HG03039 (cell line): ENCODE data around the gene MYO6.
A peak's percentile ranks its signal among the peaks of the same experiment; 100 is the strongest.
"Not testable (repeated sequence)": the region's sequence is repeated elsewhere in the genome, so short reads cannot be mapped to it uniquely, and the experiment has no call there.

ENCODE experiments used
- ATAC-seq: cut with Tn5 transposase; IDR thresholded peaks from one replicate; pipeline ENCODE4 v1.9.1; 2021; ENCODE audit warnings: mild to moderate bottlenecking, moderate library complexity; ENCODE audit not compliant: unreplicated experiment

MYO6 gene

GRCh38 chr6:75880305-75880704, 131.3 kb downstream of the MYO6 start:
- no peak for ATAC-seq

DNA sequence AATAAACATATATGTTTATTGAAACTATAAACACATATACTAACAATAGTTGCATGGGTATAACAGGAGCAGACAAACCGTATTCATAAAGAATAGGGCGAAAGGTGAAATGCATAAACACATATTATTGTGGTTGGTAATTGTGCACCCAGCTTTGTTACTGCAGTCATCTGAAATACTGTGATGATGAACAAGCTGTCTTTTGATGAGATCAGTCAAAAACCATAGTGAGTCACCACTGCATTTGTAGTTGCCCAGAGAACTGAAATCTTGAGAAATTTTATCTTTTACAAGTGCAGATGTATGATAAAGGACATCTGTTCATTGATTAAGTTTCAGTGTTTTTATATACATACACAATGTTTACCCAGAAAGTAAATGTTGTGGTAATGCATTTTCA, 133.7 kb downstream of the MYO6 start:
- no peak for ATAC-seq

GRCh38 chr6:75884822-75885221, 135.8 kb downstream of the MYO6 start:
- ATAC-seq, result no peak

GRCh38 chr6:75892384-75892783, 143.3 kb downstream of the MYO6 start:
- ATAC-seq, result no peak

- ATAC-seq, result peak; percentile 64
Observed at GRCh38 chr6:75893058-75893775, 144.2 kb downstream of the MYO6 start.

GRCh38 chr6:75893776-75894152, 144.7 kb downstream of the MYO6 start:
- no peak for ATAC-seq

GRCh38 chr6:75896526-75896925, 147.5 kb downstream of the MYO6 start:
- no peak for ATAC-seq

GRCh38 chr6:75900216-75900615, 151.2 kb downstream of the MYO6 start:
- ATAC-seq, result not testable (repeated sequence)

- not testable (repeated sequence) for ATAC-seq
Observed at GRCh38 chr6:75905129-75905528, 156.1 kb downstream of the MYO6 start.

DNA sequence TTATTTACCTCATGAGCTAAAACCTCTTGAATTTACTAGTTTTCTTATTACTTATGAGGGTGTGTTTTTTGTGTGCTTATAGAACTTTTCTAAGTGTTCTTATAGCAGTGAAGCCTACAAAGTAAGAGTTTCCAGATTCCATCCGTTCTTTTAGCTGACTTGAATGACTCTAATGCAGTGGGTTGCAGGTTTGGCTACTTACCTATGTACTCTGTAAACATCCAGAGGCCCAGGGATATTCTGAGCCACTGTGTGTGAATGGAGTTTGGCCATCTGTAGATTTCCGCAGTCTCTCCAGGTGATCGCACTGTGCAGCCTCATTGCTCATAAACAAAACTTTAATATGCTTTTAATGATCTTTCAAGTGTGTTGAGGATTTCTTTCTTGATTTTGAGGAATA, 157.8 kb downstream of the MYO6 start:
- no peak for ATAC-seq

- ATAC-seq, result no peak
Observed at GRCh38 chr6:75907444-75907843, 158.4 kb downstream of the MYO6 start.

DNA sequence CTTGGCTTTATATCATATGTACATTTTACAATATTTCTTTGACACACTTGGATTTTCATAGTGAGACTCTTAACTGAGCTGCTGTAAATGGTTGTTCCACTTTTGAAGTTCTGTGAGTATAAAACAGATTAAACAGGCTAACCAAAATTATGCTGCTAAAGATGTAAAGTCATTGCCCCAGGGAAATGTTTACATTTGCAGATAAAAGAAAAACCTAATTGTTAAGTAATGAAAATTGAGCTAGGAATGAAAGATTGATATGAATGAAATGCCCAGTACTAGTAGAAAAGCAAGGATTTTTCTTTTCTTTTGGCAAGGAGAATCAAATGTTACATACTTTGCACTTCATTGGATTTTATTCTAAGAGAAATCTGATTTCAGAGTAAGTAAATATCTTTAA, 164.0 kb downstream of the MYO6 start:
- no peak for ATAC-seq

GRCh38 chr6:75922226-75922625, 173.2 kb downstream of the MYO6 start:
- no peak for ATAC-seq

DNA sequence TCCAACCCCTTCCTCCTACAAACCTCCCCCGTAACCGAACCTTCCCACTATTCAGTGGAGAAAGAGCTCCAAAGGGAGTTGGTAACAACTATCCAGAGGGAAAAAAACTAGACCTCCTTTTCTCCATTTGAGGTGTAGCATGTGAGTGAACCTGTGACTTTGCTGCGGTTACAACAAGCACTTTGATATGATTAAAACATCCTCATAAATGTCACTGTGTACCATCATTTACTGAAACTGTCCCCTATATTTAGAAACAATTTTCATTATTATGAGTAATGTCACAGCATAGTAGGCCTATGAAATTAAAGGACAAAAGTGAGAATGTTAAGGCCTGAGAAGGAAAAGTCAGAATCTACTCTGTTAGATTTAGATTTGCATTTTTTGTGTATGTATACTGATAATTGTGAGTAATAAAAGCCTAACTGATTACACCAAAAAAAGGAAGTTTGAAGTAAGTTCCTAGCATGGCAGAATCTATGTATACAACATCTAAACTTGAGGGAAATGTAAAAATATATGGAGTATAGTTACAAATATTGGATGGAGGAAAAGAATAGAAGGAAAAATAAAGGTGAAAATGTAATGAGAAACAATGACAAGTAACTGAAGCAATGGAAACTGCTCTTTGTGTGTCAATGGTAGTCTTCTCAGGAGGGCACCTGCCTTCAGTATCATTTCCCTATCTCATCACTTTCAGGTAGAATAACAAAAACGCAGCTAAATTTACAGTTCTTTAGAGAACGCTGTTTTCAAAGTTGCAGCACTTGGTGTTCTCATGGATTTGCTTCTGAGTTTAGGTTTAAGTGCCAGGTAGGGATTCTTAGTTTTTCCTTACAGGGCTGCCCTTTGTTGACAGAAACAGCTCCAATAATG, 177.5 kb downstream of the MYO6 start:
- ATAC-seq, result no peak

DNA sequence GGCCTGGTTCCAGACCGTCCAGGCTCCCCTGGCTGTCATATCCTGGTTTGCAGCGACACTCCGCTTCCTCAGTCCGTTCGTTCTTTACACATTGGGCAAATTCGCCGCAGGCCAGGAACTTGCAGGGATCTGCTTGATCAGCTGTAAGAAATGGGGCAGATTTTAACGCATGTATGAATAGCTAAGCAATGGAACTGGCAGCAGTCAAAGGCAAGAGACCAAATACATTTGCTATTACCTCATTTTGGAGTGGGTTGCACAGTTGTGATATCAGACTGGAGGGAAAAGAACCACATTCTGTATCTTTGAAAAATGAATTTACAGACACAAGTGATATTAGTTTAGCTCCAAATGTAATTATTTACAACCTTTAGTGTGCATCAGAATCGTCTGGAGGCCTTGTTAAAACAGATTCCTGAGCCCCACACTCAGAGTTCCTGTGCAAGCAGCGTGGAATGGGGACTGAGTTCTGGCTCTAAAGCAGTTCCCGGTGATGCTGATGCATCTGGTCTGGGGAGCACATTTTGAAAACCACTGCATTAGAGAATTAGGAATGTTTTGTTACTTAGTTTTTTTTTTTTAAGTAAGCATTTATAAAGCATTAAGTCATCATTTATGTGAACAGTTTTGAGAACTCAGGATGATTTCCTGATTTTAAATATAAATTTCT, 182.1 kb downstream of the MYO6 start:
- no peak for ATAC-seq

DNA sequence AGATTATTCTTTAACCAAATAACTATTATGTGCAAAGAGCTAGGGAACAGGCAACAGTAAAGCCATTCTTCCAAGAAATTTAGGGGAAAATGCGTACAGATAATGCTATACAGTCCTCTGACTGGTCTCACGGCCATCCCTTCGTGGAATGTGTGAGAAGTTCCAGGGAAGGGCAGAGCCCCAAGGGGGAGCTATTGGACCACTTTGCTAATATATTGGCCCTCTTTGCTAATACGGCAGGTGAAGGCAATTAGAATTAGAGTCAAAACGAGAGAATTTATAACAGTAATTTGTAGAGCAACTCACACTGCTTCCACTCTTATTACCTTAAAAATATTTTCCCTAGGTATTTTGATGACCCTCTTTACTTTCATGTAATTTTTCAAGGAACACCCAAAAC, 183.0 kb downstream of the MYO6 start:
- ATAC-seq, result no peak

DNA sequence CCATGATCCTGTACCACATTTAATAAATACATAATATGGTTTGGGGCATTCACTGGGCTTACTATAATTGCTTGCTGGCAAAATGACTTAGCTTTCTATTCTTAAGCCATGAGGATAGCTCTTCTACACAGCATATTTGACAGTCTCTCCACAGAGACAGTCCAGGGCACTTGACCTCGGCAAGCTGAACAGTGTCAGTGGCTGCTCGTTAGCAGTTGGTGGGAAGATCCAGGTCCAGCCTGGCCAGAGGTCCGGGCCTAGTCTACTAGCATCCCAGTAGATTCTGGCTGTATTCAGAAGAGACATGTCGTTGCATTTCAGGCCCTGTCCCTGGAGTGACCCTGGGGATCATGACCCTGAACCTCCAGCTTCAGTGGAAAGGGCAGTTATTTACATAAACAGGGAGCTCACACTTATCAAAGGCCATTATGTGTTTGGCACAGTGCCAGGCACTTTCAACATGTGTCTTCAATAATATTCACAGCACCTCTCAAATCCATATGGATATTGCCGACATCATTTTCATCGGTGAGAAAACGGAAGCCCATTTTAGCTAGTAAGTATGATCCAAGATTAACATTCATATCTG, 184.4 kb downstream of the MYO6 start:
- no peak for ATAC-seq

GRCh38 chr6:75934643-75935472, 185.8 kb downstream of the MYO6 start:
- peak; percentile 78 for ATAC-seq

DNA sequence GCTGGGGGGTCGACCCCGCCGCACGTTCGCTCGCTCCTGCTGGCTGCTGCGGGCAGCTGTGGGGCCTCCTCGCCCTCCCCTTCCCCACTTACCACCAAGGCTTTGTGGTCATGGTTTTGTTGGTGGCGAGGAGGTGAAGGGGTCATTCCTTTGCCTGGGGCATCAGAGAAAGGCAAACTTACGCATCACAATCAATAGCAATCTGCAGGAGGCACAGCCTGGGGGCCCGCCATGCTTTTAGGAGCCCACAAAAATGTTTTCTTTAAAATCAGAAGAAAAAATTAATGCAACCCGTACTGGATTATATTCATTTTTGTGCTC, 186.4 kb downstream of the MYO6 start:
- ATAC-seq, result no peak

GRCh38 chr6:75936682-75937081, 187.6 kb downstream of the MYO6 start:
- no peak for ATAC-seq

DNA sequence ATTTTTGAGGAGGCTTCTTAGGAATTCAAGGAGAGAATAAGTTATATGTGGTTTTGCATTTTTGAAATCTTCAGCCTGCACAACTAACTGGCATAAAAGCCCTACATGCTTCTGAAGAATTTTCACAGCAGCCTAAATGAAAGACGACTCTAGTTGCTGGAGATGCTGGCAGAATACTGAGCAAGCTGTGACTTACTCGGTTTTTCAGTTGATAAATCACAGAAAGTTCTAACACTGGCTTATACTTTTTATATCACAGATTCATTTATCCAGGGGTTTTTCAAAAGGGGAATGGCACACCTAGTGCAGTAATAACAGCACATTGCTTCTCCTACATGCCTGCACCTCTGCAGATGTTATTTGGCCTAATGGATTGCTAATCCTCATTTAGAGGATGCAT, 188.8 kb downstream of the MYO6 start:
- no peak for ATAC-seq
